Erythroblast (primary cell): ENCODE measurements around the gene LTBP1.

Experiments
- DNase-seq, 2 experiments: peaks; one replicate each; lab custom pipeline; 2025; lab: John Stamatoyannopoulos, UW
- GATA1 ChIP-seq: IDR thresholded peaks from 2 replicates; pipeline ENCODE4 v1.6.1; 2011; ENCODE audit warnings: low read depth, mild to moderate bottlenecking, control low read depth, low read length, moderate library complexity
- POLR2A ChIP-seq: IDR thresholded peaks from 2 replicates; pipeline ENCODE4 v1.6.1; 2011; ENCODE audit warnings: mild to moderate bottlenecking, low read length

Gene LTBP1

GRCh38 chr2:33196700-33197099 lies 249.9 kb downstream of the LTBP1 start:
- TF ChIP-seq GATA1 (no peak), POLR2A (no peak)
- no peak for DNase-seq

- no peak for TF ChIP-seq GATA1
- no peak for TF ChIP-seq POLR2A
- DNase-seq: no peak
Observed at GRCh38 chr2:33197198-33197938, 250.6 kb downstream of the LTBP1 start.

- DNase-seq: no peak
- TF ChIP-seq GATA1: no peak
- TF ChIP-seq POLR2A: no peak
Observed at GRCh38 chr2:33202641-33203522, 256.1 kb downstream of the LTBP1 start.

- DNase-seq: no peak
- TF ChIP-seq POLR2A (no peak), GATA1 (no peak)
Observed at GRCh38 chr2:33204945-33205344, 258.2 kb downstream of the LTBP1 start.

GRCh38 chr2:33205693-33206434 lies 259.1 kb downstream of the LTBP1 start:
- no peak for DNase-seq
- TF ChIP-seq POLR2A (no peak), GATA1 (no peak)

- no peak for TF ChIP-seq GATA1
- no peak for TF ChIP-seq POLR2A
- DNase-seq: no peak
Observed at GRCh38 chr2:33207151-33207740, 260.5 kb downstream of the LTBP1 start.

- TF ChIP-seq GATA1 (no peak), POLR2A (no peak)
- DNase-seq: no peak
Observed at GRCh38 chr2:33208400-33208799, 261.6 kb downstream of the LTBP1 start.

- TF ChIP-seq GATA1: no peak
- no peak for TF ChIP-seq POLR2A
- peak; percentile 25 to 45 for DNase-seq
Observed at GRCh38 chr2:33209976-33210375, 263.2 kb downstream of the LTBP1 start.

- DNase-seq: no peak
- TF ChIP-seq POLR2A (no peak), GATA1 (no peak)
Observed at GRCh38 chr2:33210626-33211025, 263.9 kb downstream of the LTBP1 start.

GRCh38 chr2:33212151-33212550 lies 265.4 kb downstream of the LTBP1 start:
- TF ChIP-seq GATA1: no peak
- no peak for TF ChIP-seq POLR2A
- peak; percentile 70 to 73 for DNase-seq

- TF ChIP-seq GATA1 (no peak), POLR2A (no peak)
- DNase-seq: no peak
Observed at GRCh38 chr2:33213244-33213643, 266.5 kb downstream of the LTBP1 start.

GRCh38 chr2:33213648-33214047 lies 266.9 kb downstream of the LTBP1 start:
- TF ChIP-seq GATA1 (no peak), POLR2A (no peak)
- DNase-seq: no peak

GRCh38 chr2:33214436-33214835 lies 267.7 kb downstream of the LTBP1 start:
- no peak for DNase-seq
- TF ChIP-seq GATA1 (no peak), POLR2A (no peak)

GRCh38 chr2:33214857-33215256 lies 268.1 kb downstream of the LTBP1 start:
- no peak for DNase-seq
- TF ChIP-seq POLR2A: no peak
- no peak for TF ChIP-seq GATA1
